ENCODE measurements around the gene RALGAPA1.

GRCh38 chr14:35835208-35835982 is 26.3 kb upstream of the RALGAPA1 start:
- TF ChIP-seq, protein P1, sequence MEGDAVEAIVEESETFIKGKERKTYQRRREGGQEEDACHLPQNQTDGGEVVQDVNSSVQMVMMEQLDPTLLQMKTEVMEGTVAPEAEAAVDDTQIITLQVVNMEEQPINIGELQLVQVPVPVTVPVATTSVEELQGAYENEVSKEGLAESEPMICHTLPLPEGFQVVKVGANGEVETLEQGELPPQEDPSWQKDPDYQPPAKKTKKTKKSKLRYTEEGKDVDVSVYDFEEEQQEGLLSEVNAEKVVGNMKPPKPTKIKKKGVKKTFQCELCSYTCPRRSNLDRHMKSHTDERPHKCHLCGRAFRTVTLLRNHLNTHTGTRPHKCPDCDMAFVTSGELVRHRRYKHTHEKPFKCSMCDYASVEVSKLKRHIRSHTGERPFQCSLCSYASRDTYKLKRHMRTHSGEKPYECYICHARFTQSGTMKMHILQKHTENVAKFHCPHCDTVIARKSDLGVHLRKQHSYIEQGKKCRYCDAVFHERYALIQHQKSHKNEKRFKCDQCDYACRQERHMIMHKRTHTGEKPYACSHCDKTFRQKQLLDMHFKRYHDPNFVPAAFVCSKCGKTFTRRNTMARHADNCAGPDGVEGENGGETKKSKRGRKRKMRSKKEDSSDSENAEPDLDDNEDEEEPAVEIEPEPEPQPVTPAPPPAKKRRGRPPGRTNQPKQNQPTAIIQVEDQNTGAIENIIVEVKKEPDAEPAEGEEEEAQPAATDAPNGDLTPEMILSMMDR (conservative IDR thresholded peaks at IDR 0.05) = no peak
- no peak for TF ChIP-seq ZFX (IDR thresholded peaks at IDR 0.05)

Measured in C4-2B (cell line).